Gastrocnemius medialis (tissue), 4 donors: ENCODE measurements around the gene CABCOCO1.

ENCODE experiments used
- POLR2A ChIP-seq, 2 donors: fragments of 450-650 bp; IDR thresholded peaks; one replicate each; pipeline ENCODE4 v1.6.1; 2017; ENCODE audit warnings: antibody characterized with exemption in 2 of 2, mild to moderate bottlenecking in 2 of 2, moderate library complexity in 2 of 2
- TF ChIP-seq, protein P1 (sequence below), 5 experiments: fragments of 450-650 bp in 3 of 5; fragments of 200-600 bp in 2 of 5; sonication (generic) in 2 of 5; IDR thresholded peaks in 4 of 5; conservative IDR thresholded peaks in 1 of 5; 1 replicate in 4 of 5; 2 replicates in 1 of 5; pipeline ENCODE4 v1.5.1; 2016 to 2019; ENCODE audit warnings: antibody characterized with exemption in 5 of 5, mild to moderate bottlenecking in 3 of 5, moderate library complexity in 3 of 5

DNA sequence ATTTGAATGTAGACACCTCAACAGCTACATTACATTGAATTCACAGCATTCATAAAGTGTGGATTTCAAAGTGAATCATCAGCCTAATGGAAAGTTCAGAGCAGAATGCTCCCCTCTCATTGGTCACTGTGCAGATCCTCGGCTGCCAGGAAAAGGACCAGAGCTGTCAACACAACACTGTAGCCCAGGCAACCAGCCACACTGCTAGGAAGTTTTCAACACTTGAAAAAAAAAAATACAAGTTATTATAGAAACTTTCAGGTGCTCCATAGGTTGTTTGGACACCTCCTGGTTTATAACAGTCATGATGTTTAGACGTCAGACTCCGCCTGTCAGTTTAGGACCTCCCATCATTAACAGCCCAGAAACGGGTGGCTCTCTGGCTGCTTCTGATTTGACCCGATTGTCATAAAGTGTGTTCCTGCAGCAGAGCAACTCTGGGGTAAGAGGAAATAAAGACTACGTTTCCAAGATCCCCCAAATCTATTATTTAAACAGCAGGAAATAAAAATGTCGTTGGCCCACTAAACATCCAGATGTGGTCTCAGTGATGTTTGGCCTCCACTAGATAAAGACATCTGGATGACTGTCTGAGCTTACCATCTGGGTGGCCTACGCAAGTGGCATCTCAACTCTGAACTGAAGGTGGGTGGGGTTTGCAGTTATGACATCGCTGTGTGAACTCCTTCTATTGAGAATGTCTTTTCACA lies 117.4 kb downstream of the CABCOCO1 start:
- TF ChIP-seq, protein P1, sequence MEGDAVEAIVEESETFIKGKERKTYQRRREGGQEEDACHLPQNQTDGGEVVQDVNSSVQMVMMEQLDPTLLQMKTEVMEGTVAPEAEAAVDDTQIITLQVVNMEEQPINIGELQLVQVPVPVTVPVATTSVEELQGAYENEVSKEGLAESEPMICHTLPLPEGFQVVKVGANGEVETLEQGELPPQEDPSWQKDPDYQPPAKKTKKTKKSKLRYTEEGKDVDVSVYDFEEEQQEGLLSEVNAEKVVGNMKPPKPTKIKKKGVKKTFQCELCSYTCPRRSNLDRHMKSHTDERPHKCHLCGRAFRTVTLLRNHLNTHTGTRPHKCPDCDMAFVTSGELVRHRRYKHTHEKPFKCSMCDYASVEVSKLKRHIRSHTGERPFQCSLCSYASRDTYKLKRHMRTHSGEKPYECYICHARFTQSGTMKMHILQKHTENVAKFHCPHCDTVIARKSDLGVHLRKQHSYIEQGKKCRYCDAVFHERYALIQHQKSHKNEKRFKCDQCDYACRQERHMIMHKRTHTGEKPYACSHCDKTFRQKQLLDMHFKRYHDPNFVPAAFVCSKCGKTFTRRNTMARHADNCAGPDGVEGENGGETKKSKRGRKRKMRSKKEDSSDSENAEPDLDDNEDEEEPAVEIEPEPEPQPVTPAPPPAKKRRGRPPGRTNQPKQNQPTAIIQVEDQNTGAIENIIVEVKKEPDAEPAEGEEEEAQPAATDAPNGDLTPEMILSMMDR (IDR thresholded peaks at IDR 0.05 in 4 of 5, conservative IDR thresholded peaks at IDR 0.05 in 1 of 5) = no peak
- TF ChIP-seq POLR2A (IDR thresholded peaks at IDR 0.05) = no peak
